Esophagus squamous epithelium (tissue), 5 donors: Measurements from ENCODE around the gene MSX2. TPM values are rescaled to one million over a fixed set of nuclear protein-coding genes. Genes with fewer than 3 reads are reported as not detected.

Experiments used
- DNase-seq: peaks from one replicate; lab custom pipeline; 2025; lab: John Stamatoyannopoulos, UW
- H3K27ac ChIP-seq, 4 donors: fragments of 200-600 bp; sonication (generic); one replicate each; pipeline ENCODE4 v1.5.1; 2016 to 2019; ENCODE audit warnings: mild to moderate bottlenecking in 1 of 4
- H3K27me3 ChIP-seq, 4 donors: fragments of 200-600 bp; sonication (generic); 1 replicate in 3 of 4; 2 replicates in 1 of 4; pipeline versions ENCODE4 v1.5.1 to v1.6.0; 2017 to 2021; ENCODE audit warnings: antibody characterized with exemption in 1 of 4
- H3K36me3 ChIP-seq, 3 donors: fragments of 200-600 bp; sonication (generic); one replicate each; pipeline ENCODE4 v1.5.1; 2016 to 2019
- H3K4me1 ChIP-seq, 3 donors: fragments of 200-600 bp; sonication (generic); one replicate each; pipeline ENCODE4 v1.5.1; 2017 to 2019
- H3K4me3 ChIP-seq, 4 donors: fragments of 200-600 bp; sonication (generic); 1 replicate in 3 of 4; 2 replicates in 1 of 4; pipeline ENCODE4 v1.5.1; 2016 to 2019; ENCODE audit warnings: mild to moderate bottlenecking in 2 of 4, moderate library complexity in 1 of 4
- H3K9me3 ChIP-seq, 3 donors: fragments of 200-600 bp; sonication (generic); one replicate each; pipeline ENCODE4 v1.5.1; 2016 to 2019
- CTCF ChIP-seq, 6 experiments: fragments of 450-650 bp in 4 of 6; fragments of 200-600 bp in 2 of 6; sonication (generic) in 2 of 6; IDR thresholded peaks; one replicate each; pipeline ENCODE4 v1.5.1; 2016 to 2019; ENCODE audit warnings: antibody characterized with exemption in 6 of 6, mild to moderate bottlenecking in 4 of 6, moderate library complexity in 4 of 6
- POLR2A ChIP-seq, 4 donors: fragments of 450-650 bp; IDR thresholded peaks; one replicate each; pipeline ENCODE4 v1.6.1; 2017; ENCODE audit warnings: antibody characterized with exemption in 4 of 4, mild to moderate bottlenecking in 4 of 4, moderate library complexity in 3 of 4
- WGBS, 2 donors: methylation state at CpG; one replicate each; pipeline ENCODE4 v1.1.5; 2018; 5-methylcytosine and 5-hydroxymethylcytosine counted together
- intact Hi-C: fragments of 100-400 bp; cut with DNase I; formaldehyde crosslinking; loops from one replicate; pipeline ENCODE4 v1.15.0; 2022
- total RNA-seq, 4 donors: library from RNA; depleted of rRNA; stranded (reverse); fragments of >200 nt; gene quantifications; one replicate each; pipeline ENCODE4 v1.1.0, GENCODE V29; 2016
- donor health status: DM: yes; HTN: yes; CAD: no.

The MSX2 gene
- total RNA-seq, 4 donors from 2014 or later: 0.19 to 2.5 (median 1.6) TPM; not detected in 1

GRCh38 chr5:174693697-174694385, 30.5 kb upstream of the MSX2 start:
- WGBS, 2 donors: 29 to 49% methylated on average over 11 of the region's 11 CpGs
- Histone ChIP-seq H3K27me3 (peaks cover 0 to 89% (median 8%) of the 10 kb centered on the region in 4 donors), H3K9me3 (no peaks in the 10 kb centered on the region), H3K4me1 (peaks cover 0 to 8% (median 0%) of the 10 kb centered on the region in 3 donors), H3K4me3 (no peak overlapping the region), H3K36me3 (no peaks in the 10 kb centered on the region), H3K27ac (no peak overlapping the region)
- TF ChIP-seq CTCF (IDR thresholded peaks at IDR 0.05) (no peak), POLR2A (IDR thresholded peaks at IDR 0.05) (no peak)
- intact Hi-C loops: no loop called here
- DNase-seq: no peak

GRCh38 chr5:174694611-174695010, 29.8 kb upstream of the MSX2 start:
- no peak for TF ChIP-seq POLR2A (IDR thresholded peaks at IDR 0.05)
- TF ChIP-seq CTCF (IDR thresholded peaks at IDR 0.05): no peak
- peaks cover 0 to 87% (median 8%) of the 10 kb centered on the region in 4 donors for H3K27me3 ChIP-seq
- H3K4me1 ChIP-seq: peaks cover 0 to 8% (median 0%) of the 10 kb centered on the region in 3 donors
- no peak for DNase-seq
- WGBS, 2 donors: 32 to 38% methylated on average over 5 to 7 of the region's 7 CpGs
- H3K4me3 ChIP-seq: no peak overlapping the region
- intact Hi-C loops: no loop called here
- no peak overlapping the region for H3K27ac ChIP-seq
- no peaks in the 10 kb centered on the region for H3K36me3 ChIP-seq
- no peaks in the 10 kb centered on the region for H3K9me3 ChIP-seq

GRCh38 chr5:174698156-174698555, 26.2 kb upstream of the MSX2 start:
- no peak overlapping the region for H3K4me3 ChIP-seq
- H3K4me1 ChIP-seq: no peaks in the 10 kb centered on the region
- no peaks in the 10 kb centered on the region for H3K36me3 ChIP-seq
- H3K9me3 ChIP-seq: no peaks in the 10 kb centered on the region
- WGBS, 2 donors: 69 to 71% methylated on average over 8 of the region's 8 CpGs
- no peak overlapping the region for H3K27ac ChIP-seq
- peaks cover 0 to 54% (median 4%) of the 10 kb centered on the region in 4 donors for H3K27me3 ChIP-seq
- no peak for DNase-seq
- no peak for TF ChIP-seq POLR2A (IDR thresholded peaks at IDR 0.05)
- no peak for TF ChIP-seq CTCF (IDR thresholded peaks at IDR 0.05)
- intact Hi-C loops: no loop called here

- TF ChIP-seq CTCF (IDR thresholded peaks at IDR 0.05) (no peak), POLR2A (IDR thresholded peaks at IDR 0.05) (no peak)
- intact Hi-C loops: no loop called here
- Histone ChIP-seq H3K27ac (no peak overlapping the region), H3K9me3 (no peaks in the 10 kb centered on the region), H3K27me3 (peaks cover 0 to 50% (median 1%) of the 10 kb centered on the region in 4 donors), H3K4me3 (no peak overlapping the region), H3K4me1 (no peaks in the 10 kb centered on the region), H3K36me3 (no peaks in the 10 kb centered on the region)
- 84 to 100% methylated on average over 1 to 3 of the region's 3 CpGs for WGBS, 2 donors
- DNase-seq: no peak
Measured at GRCh38 chr5:174699131-174699530, 25.3 kb upstream of the MSX2 start.

- DNase-seq: no peak
- no peaks in the 10 kb centered on the region for H3K9me3 ChIP-seq
- H3K27ac ChIP-seq: no peak overlapping the region
- intact Hi-C loops: no loop called here
- TF ChIP-seq POLR2A (IDR thresholded peaks at IDR 0.05): no peak
- TF ChIP-seq CTCF (IDR thresholded peaks at IDR 0.05): no peak
- H3K36me3 ChIP-seq: no peaks in the 10 kb centered on the region
- no peaks in the 10 kb centered on the region for H3K4me1 ChIP-seq
- H3K27me3 ChIP-seq: peaks cover 0 to 79% (median 0%) of the 10 kb centered on the region in 4 donors
- H3K4me3 ChIP-seq: no peak overlapping the region
- 20 to 23% methylated on average over 9 of the region's 9 CpGs for WGBS, 2 donors
Measured at GRCh38 chr5:174706997-174707572, 17.3 kb upstream of the MSX2 start.
